Measurements from ENCODE around the gene PBX3. TPM values are rescaled to one million over a fixed set of nuclear protein-coding genes. Genes with fewer than 3 reads are reported as not detected.

The PBX3 gene
- total RNA-seq, 4 donors from 2014 or later: 7.7 to 83.3 (median 12.1) TPM

GRCh38 chr9:125902831-125903512, 155.8 kb downstream of the PBX3 start:
- TF ChIP-seq CTCF (IDR thresholded peaks at IDR 0.05) (no peak), POLR2A (IDR thresholded peaks at IDR 0.05) (no peak)
- no peaks in the 10 kb centered on the region for H3K36me3 ChIP-seq
- no peak overlapping the region for H3K4me3 ChIP-seq
- H3K27ac ChIP-seq: no peak overlapping the region
- no peaks in the 10 kb centered on the region for H3K27me3 ChIP-seq
- peaks cover 0 to 12% (median 0%) of the 10 kb centered on the region in 4 donors for H3K4me1 ChIP-seq
- no peak for DNase-seq
- no peaks in the 10 kb centered on the region for H3K9me3 ChIP-seq

- DNase-seq: no peak
- H3K36me3 ChIP-seq: no peaks in the 10 kb centered on the region
- H3K4me3 ChIP-seq: no peak overlapping the region
- no peaks in the 10 kb centered on the region for H3K9me3 ChIP-seq
- no peak for TF ChIP-seq CTCF (IDR thresholded peaks at IDR 0.05)
- TF ChIP-seq POLR2A (IDR thresholded peaks at IDR 0.05): no peak
- H3K27ac ChIP-seq: peak overlapping the region in 1 of 4 donors; percentile 16
- peaks cover 0 to 12% (median 0%) of the 10 kb centered on the region in 4 donors for H3K4me1 ChIP-seq
- H3K27me3 ChIP-seq: no peaks in the 10 kb centered on the region
Observed at GRCh38 chr9:125904155-125904851, 157.1 kb downstream of the PBX3 start.

DNA sequence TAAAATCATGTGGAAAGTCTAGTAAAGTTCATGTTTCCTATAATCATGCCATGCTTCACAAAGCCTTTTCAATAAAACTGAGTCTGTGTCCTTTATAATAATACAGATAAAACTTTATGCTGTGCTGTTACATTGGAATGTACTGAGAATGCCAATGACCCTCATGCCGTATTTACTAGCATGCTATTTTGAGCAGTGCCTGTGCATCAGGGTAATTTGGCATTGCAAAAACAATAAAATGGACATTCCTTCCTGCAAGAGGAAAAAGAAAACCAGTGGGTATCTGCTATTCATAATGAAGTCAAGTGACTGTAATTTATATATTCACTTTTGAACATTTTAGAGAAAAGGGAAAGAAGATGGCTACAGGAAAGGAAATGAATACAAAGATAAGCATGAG, 159.0 kb downstream of the PBX3 start:
- Histone ChIP-seq H3K27ac (no peak overlapping the region), H3K4me3 (no peak overlapping the region), H3K36me3 (no peaks in the 10 kb centered on the region), H3K27me3 (no peaks in the 10 kb centered on the region), H3K9me3 (no peaks in the 10 kb centered on the region), H3K4me1 (peaks cover 0 to 12% (median 0%) of the 10 kb centered on the region in 4 donors)
- DNase-seq: no peak
- TF ChIP-seq POLR2A (IDR thresholded peaks at IDR 0.05) (no peak), CTCF (IDR thresholded peaks at IDR 0.05) (no peak)

DNA sequence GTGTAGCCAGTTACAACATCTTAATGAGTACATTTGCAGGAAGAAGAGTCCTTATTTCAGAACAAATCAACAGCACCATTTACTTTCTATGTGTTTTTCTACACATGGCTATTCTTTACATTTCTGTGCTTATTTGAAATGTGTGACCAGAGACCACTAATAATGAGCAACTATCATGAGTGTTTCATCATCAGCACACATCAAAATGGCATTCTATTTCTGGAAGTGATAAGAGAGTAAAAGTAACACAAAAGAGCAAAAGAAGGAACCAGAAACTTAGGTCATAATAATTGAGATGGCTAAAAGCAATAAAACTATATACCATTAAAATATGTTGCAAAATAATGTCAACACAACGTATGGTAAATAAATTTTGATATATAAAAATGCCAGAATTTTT, 159.7 kb downstream of the PBX3 start:
- H3K36me3 ChIP-seq: no peaks in the 10 kb centered on the region
- DNase-seq: no peak
- H3K4me1 ChIP-seq: peaks cover 0 to 12% (median 0%) of the 10 kb centered on the region in 4 donors
- H3K9me3 ChIP-seq: no peaks in the 10 kb centered on the region
- H3K27me3 ChIP-seq: no peaks in the 10 kb centered on the region
- TF ChIP-seq CTCF (IDR thresholded peaks at IDR 0.05): no peak
- TF ChIP-seq POLR2A (IDR thresholded peaks at IDR 0.05): no peak
- no peak overlapping the region for H3K4me3 ChIP-seq
- H3K27ac ChIP-seq: no peak overlapping the region

GRCh38 chr9:125908136-125908535, 161.0 kb downstream of the PBX3 start:
- TF ChIP-seq POLR2A (IDR thresholded peaks at IDR 0.05): no peak
- TF ChIP-seq CTCF (IDR thresholded peaks at IDR 0.05): no peak
- no peak for DNase-seq
- Histone ChIP-seq H3K27ac (no peak overlapping the region), H3K27me3 (no peaks in the 10 kb centered on the region), H3K9me3 (no peaks in the 10 kb centered on the region), H3K4me3 (no peak overlapping the region), H3K36me3 (no peaks in the 10 kb centered on the region), H3K4me1 (peaks cover 0 to 12% (median 0%) of the 10 kb centered on the region in 4 donors)
